CD4-positive, alpha-beta T cell treated with Interleukin-12 subunit alpha and Interleukin-12 subunit beta, for 1 hour (primary cell): Measurements from ENCODE around the gene KCNQ2.

ENCODE experiments used
- DNase-seq: peaks from one replicate; pipeline ENCODE4 v3.0.0-alpha.2; 2020

KCNQ2 gene

DNA sequence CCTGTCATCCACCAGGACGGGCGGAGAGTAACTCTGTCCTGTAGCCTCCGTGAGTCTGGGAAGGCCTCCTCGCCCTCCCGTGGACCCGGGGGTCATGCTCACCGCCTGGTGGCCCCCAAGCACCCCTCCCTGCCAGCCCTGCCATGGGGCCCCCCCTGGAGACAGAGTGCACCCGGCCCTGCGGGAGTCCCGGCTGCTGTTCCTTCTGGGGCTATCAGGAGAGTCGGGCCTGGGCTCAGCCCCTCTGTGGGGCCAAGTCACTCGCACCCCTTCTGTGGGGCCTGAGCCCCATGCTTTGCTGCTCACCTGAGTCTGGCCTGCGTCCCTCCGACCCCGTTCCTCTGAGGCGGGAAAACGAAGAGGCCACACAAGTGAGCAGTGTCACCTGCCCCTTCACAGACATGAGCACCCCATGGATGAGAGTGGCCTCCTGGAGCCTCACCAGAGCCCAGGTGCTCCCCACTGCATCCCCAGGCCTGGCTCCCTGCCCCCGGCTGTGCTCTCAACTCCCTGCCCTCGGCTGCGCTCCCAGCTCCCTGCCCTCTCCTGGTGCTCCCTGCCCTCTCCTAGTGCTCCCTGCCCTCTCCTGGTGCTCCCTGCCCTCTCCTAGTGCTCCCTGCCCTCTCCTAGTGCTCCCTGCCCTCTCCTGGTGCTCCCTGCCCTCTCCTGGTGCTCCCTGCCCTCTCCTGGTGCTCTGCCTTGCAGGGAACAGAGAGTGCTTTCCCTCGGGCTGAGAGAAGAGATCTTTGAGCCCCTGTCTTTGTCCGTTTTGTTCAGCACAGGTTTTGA is 106.7 kb downstream of the KCNQ2 start:
- no peak for DNase-seq

DNA sequence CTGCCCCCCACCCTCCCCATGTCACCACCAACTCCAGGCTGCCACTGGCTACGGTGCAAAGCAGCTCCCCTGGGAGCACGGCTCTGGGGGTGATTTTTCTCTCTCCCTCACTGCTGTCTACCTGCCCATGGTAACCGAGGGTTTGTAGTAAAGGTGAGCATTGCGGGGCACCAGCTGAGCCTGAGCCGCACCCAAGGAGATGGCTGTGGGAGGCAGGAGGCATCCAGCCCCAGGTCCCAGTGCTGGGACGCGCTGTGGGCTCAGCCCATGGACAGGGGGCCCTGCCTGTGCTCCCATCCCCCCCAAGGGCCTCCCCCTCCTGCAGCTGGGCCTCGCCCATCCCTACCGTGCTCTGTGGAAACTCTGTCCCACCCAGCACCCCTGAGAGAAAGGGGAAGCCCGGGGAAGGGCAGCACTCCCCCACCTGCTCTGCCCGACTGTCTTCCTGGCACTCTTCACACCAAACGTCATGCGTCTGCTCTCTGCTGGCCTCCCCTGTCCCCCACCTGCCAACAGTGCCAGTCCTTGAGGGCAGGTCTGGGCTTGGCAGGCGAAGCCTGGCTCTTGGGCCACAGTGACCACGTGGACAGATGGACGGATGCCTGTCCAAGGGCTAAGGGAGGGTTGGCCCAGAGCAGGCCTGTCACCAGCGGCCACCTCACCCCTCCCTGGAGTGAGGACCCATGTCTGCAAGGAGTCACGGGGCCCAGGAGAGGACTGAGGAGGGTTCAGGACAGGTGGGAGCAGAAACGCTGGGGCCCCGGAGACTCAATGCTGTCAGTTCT is 107.5 kb downstream of the KCNQ2 start:
- DNase-seq: no peak

DNA sequence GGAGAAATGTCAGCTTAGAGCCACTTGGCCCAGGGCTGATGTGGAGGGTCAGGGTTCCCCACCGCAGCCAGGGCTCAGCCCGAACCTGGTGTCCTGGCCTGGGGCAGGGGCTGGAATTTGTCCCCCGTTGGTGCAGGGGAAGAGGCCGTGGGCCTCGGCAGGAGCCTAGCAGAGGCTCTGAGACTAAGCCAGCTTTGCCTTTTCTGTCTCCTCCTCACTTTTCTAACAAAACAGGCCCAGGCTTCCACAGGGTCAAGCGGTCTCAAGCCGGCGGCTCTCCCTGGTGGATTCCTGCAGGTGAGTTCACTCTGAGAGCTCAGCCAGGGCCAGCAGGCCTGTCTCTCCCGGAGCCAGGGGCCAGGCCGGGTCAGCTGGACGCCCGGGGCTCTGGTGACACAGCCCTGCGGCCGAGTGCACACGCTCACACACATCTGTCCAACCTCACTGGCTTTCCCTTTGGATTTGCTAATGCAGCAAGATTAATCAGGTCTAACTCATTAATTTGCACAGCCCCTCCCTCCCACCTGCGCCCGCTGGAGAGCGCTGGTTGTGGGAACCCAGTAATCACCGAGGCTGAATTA is 108.4 kb downstream of the KCNQ2 start:
- no peak for DNase-seq

DNA sequence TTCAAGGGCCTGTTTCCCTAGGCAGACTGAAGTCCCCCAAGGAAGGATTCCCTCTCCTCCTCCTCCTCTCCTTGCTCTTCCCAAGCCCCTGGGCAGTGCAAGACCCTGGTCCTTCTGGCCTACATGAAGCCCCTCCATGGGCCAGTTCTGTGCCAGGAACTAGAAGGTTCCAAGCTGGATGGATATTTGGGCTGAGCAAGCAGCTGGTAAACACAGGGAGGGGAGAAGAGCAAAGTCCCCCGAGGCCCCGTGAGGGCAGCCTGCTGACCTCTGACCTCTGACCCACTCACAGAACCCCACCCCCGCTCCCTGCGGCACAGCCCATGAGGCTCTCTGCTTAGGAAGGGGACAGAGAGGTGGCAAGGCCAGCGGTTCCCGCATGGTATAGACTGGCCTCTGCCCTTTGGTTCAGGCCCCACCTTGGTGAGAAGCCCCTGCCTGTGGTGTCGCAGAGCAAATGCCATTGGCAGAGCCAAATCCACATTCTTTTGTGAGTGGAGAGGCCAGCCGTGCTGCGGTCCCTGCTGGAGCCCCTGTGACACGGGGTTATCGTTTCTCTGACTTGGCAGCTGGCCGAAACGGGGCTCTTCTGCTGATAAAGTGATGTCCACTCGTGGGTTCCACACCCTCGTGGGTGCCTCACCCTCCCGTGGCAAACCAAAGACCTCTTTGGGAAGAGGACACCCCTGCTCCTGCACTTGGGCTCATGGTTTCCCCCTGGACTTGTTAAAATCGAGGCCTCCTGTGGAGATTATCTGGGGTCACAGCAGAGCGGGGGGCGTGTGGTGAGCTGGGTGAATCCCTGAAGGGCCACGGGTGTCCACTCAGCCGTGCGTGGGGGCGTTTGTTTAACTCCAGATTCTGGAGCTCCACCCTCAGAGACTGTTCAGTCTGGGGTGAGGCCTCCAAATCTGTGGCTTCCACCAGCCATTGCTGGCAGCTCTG is 109.2 kb downstream of the KCNQ2 start:
- DNase-seq: no peak

DNA sequence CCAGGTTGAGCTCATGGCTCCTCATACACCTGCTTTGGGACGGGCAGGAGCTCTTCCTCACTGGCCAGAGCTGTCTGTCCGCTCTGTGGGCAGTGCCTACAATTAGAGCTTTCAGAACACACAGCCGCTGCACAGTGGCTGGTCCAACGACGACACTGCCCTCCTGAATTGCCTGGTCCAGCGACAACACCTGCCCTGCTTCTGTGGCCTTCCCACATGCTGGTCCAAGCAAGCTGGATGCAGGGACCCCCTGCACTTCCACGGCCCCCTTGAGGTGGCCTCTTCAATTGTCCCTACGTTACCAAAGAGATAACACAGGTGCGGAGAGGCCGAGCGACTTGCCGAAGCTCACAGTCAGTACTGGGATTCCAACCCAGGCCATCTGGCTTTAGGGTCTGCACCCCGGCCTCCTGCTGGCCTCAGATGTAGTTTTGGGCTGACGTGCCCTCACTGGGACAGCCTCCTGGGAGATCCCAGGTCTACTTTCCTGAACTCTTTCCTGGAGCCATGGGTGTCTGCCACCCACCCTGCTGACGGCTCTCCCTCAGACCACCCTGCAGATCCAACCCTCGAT is 109.9 kb downstream of the KCNQ2 start:
- DNase-seq: no peak

DNA sequence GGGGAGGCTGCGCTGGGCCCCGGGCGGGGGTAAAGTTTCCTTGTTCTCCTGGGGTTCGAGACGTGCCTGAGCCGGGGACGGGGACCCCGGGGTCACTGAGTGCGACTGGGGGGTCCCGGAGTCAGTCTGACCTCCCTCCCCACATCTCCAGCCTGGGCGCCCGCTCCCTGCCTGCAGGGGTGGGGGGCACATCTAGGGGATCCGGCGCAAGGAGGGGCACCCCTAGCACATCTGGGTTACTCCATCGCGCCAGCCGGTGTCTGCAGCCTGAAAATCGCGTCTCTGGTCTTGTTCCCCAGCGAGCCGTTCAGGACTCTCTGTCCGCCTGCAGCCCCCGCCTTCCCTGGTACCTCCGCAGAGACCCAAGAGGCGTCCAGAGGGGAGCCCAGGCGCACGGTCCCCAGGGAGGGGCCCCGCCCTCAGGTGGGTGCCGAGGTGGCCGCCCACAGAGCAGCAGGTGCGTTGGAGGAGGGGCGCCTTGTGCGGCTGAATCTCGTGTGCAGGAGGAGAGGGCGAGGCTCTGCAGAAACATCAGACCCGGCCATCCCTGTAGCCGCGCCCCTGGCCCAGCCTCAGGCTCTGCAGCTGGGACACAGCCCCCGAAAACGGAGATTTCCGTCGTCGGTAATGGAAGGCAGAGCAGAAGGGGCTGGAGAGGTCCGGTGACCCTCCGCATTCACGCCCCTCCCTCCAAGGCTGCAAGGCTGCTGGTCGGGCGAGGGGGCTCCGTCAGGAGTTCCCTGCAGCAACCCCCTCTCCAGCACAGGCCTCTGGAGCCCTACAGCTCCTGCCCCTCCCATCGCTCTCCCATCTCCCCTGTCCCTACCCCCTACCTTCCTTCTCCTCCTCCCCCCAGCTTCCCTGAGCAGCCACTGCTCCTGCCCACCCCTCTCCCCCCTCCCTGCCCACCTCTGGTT is 110.7 kb downstream of the KCNQ2 start:
- DNase-seq: no peak

DNA sequence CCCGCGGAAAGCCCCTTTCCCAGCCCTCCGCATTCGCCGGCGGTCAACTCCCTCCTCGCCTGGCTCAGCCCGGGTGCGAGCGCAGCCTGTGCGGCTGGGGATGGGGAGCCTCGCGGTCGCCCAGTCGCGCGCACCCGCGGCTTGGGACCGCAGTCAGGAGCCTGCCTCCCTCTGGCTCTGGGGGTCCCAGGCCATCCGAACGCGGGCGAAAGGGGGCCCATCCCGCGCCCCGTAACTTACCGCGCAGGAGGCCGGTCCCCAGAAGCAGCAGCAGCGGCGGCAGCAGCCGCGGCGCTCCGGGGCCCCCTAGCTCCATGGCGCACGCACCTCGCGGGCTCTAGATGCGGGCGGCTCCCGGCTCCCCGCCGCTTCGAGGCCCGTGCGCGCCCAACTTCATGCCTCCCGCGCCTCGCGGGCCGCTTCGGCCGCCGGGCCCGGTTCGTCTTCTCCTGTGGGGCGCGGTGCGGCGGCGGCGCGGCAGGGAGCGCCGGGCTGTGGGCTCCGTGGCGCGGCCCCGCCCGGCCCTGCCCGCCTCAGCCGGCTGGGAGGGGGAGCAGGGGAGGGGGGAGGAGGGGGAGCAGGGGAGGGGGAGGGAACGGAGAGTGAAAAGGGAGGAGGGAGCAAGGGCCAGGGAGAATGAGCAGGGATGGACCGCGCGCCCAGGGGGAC is 111.5 kb downstream of the KCNQ2 start, which contains the start of gene CHRNA4:
Gene CHRNA4, minus strand, starts transcription at position 500 of the 669 bp plus-strand sequence. Its CDS starts 184 bp downstream, at position 316.
- no peak for DNase-seq

DNA sequence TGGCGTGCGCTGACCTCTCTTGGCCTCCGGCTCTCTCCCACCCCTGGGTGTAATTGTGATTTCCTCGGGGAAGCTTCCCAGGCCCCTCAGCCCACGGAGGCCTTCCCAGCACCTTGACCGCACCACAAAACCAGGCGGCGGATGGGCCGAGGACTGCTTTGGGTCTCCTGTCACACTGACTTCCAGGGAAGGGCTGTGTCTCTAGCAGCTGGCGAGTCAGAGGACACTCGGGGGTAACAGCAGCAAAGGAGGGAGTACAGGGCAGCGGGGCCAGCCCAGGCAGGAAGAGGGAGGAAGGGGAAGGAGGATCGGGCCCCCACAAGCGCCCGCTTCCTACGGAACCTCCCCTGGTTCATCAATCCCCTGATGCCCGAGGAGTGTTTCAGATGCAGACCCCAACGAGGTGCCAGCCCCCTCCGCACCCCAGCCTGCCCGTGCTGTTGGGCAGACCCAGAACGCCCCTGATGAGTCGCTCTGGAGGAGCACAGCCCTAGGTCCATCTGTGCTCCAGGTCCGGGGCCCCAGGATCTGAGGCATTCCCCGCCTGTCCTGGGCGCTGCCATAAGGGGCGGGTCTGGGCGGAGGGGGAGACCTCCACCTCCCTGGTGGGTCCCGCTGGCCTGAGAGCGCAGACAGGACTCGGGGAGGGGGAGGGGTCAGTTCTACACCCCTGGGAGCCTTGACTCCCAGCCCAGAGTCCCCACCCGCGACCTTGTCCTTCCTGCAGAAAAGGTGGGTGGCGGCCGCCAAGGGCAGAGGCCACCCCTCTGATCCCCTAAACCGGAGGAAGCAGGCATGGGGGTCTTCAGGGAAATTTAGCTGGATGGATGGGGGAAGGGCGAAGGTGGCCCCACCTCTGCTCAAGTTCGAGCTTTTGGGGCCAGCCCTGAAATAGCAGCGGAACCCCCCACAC is 112.3 kb downstream of the KCNQ2 start:
- no peak for DNase-seq

DNA sequence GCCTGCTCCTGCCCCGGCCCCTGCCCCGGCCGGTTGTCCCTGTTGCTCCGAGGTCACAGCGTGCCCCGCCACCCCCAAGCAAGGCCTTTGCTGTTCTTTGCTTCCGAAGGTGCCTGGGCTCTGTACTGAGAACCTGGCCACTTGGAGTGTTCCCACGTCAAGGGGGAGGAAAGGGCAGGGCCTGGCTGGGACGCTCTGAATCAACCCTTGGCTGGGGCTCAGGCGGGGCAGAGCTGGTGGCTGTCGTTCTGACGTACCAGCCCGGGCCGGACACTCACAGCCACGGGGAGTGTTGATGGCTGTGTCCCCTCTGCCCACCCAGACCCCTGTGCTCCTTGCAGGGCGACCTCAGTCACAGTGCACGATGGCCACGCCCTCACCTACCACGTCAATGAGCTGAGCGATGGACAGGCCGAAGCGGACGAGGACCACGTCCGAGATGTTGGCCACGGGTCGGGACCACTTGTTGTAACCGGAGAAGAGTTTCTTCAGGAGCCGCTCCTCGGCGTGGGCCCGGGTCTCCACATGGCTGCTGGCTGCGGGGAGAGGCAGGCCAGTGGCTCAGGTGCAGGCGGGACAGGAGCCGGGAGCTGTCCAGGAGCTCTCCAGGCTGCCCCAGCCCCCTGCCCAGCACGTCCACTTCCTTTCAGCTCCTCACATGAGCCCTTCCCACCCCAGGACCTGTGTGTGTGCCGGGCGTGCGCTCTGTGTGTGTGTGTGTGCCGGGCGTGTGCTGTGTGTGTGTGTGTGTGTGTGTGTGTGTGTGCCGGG is 113.1 kb downstream of the KCNQ2 start:
- DNase-seq: no peak

DNA sequence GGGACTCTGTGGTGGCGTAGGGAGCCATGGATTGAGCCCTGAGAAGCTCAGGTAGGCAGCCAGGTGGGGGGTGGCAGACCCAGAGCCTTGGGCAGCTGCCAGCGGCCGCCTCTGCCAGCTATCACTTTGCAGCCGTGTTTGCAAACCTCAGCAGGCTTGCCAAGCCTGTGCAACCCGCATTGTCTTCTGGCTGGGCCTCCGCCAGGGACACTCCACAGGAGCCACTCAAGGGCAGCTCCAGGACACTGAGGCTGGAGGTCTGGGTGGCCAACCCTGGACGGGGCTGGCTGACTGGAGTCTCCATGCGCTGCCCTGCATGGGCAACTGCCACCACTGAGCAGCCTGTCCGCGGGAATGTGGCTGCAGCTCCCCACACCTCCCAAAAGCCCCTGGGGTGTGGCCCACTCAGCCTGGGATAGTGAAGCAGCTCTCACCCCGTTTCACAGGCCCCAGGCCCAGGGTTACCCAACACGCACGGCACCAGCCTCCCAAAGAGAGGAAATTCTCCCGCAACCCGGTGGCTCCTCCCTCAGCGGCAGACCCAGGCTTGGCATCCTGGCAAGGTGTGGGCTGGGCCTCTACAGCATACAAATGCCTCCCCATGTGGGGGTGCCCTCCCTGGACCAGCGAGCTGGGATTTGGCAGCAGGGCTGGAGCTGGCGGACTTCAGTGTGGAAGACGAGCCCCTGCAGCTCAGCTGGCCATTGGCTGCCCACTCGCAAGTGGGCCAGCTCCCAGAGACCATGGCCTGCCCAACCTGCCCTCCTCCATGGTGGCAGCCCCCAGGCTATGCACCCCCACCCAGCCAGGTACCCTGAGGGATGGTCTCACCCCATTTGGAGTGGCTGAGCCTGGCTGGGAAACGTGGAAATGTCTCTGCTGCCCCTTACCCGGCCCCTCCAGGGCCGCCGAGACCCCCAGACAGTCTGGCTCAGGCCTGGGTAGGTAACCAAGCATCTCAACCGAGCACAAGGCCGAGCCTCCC is 114.2 kb downstream of the KCNQ2 start:
- DNase-seq: no peak

DNA sequence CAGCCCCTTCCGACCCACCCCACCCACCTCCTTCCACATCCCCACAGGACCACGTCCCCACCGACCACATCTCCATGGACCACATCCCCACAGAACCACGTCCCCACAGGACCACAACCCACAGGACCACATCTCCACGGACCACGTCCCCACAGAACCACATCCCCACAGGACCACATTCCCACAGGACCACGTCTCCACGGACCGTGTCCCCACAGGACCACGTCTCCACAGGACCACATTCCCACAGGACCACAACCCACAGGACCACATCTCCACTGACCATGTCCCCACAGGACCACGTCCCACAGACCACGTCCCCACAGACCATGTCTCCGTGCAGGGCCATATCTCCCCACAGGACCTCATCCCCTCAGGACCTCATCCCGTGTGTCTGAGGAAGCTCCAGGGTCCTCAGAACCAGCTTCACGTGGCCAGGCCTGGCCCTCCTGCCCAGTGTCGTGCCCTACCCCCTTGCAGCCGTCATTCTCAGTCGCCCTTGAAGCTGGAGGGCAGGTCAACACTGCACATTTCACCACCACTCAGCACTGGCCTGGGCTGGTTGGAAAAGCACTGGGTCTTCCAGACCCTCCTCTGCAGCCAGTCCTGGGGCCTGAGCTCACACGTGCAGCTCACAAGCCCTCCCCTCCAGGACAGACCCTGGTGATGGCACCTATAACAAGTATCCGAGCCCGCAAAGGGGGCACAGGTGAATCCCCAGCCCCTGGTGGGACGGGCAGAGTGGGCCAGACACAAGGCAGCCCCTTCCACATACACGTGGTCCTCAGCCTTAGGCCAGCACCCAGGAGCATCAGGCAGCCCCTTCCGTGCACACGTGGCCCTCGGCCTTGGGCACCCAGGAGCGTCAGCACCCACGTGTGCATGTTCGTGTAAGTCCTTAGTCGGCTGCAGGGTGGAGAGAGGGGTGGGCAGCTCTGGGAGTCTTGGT is 115.2 kb downstream of the KCNQ2 start:
- no peak for DNase-seq

DNA sequence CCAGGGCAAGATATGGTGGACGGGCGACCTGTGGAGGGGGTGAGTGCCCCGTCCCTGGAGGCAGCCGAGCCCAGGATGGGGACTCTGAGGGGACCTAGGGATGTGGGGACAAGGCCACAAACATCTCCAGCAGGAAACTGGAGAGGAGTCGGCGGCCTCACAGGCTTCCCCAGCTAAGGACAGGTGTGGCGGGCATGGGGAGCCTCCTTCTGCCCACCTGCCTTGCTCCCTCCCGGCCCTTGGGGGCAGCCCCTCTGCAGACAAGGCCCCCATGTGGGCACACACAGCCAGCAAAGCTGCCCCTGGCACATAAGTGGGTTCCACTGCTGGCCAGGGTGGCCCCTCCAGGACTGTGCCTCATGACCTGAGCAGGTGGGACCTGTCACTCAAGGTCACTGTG is 115.9 kb downstream of the KCNQ2 start:
- DNase-seq: no peak

DNA sequence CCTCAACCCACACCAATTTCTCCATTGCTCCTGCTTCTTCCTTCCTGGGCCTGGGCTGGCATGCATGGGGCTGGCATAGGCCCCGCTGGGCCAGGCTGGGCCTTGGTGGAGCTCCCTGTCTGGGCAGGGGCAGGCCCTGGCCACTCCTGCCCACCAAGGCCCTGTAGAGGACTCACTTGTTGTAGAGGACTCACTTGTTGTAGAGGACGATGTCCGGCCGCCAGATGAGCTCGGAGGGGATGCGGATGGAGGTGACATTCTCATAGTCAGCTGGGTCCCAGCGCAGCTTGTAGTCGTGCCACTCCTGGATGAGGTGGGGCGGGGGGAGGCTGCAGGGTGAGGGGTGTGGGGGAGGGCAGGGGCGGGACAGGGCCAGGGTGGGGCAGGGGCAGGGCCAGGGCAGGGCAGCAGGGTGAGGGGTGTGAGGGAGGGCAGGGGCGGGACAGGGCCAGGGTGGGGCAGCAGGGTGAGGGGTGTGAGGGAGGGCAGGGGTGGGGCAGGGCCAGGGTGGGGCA is 116.6 kb downstream of the KCNQ2 start:
- no peak for DNase-seq

DNA sequence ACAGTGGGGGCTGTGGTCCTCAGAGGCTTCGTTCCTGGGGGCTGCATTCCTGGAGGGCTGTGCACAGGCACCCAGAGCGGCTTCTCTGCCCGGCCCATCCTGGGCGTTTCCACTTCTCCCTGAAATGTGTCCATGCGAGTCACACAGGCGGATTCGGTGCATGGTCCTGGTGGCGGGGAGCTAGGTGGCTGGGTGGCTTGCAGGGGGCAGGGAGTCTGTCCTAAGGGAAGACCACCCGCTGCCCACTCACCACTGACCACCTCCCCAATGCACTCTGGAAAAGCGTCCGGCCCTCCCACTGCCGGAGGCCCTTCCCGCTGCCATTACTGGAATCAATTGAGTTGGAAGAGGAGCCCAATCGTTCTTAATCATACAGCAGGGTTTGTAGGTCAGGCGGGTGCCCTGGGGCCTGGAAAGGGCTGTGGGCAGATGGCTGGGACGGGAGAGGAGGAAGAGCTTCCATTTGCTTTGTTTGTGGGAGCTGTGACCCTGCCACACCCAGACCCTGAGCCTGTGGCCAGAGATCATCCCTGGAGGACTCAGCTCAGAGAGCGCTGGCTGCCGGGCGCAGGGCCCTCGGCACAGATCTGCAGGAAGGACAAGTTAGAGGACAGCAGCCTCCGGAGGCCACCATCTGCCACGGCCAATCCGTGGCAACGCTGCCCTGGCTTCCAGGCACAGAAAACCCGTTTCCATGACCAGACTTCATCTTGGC is 117.7 kb downstream of the KCNQ2 start:
- DNase-seq: no peak

DNA sequence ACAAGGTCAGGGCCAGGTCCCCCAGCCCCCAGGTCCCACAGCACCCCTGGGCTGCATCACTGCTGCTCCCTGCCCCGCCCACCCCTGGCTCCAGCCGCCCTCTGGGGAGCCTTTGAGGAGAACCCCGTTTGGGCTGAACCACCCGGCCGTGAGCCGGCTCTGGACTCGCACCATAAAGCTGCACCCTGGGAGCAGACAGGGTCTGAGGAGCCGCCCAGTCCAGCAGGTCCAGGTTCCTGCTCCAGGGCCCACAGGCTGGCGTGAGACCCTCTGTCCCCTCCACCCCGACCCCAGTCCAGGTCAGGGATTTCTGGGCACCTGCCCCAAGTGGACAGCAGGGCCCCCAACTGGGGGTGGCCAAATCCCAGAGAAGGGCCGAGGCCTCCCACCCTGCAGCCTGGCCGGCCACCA is 119.6 kb downstream of the KCNQ2 start:
- no peak for DNase-seq
